HL-60 (cell line): ENCODE results near the gene PRKACB.

Experiments used
- DNase-seq, 2 experiments: peaks; one replicate each; pipeline ENCODE4 v3.0.0-alpha.2; 2010 to 2020; ENCODE audit warnings: low read depth in 1 of 2, low spot score in 1 of 2
- H3K27ac ChIP-seq: fragments of 250-450 bp; sonication (Bioruptor Pico); replicated peaks from 2 replicates; pipeline ENCODE4 v1.5.1; 2020; ENCODE audit warnings: mild to moderate bottlenecking, moderate library complexity
- H3K27me3 ChIP-seq: fragments of 250-450 bp; sonication (Bioruptor Pico); 2 replicates; pipeline ENCODE4 v1.5.1; 2021; ENCODE audit warnings: mild to moderate bottlenecking, moderate library complexity; ENCODE audit not compliant: insufficient read depth, poor library complexity, severe bottlenecking
- H3K4me3 ChIP-seq: replicated peaks from 2 replicates; pipeline ENCODE4 v1.5.1; 2011; ENCODE audit warnings: mild to moderate bottlenecking, control low read depth, low read length; ENCODE audit not compliant: insufficient read depth
- CTCF ChIP-seq: IDR thresholded peaks from one replicate; pipeline ENCODE4 v1.5.1; 2011; ENCODE audit warnings: low read length, control low read depth, inconsistent platforms; ENCODE audit not compliant: insufficient read depth
- GABPA ChIP-seq: IDR thresholded peaks from 2 replicates; pipeline ENCODE4 v1.6.1; 2012; ENCODE audit warnings: low read depth
- POLR2AphosphoS5 ChIP-seq: IDR thresholded peaks from 2 replicates; pipeline ENCODE4 v1.6.1; 2012; ENCODE audit warnings: low read depth
- REST ChIP-seq: IDR thresholded peaks from 2 replicates; pipeline ENCODE4 v1.6.1; 2012; ENCODE audit warnings: low read depth; ENCODE audit not compliant: insufficient replicate concordance
- SPI1 ChIP-seq: IDR thresholded peaks from 2 replicates; pipeline ENCODE4 v1.6.1; 2012; ENCODE audit warnings: low read depth, mild to moderate bottlenecking, borderline replicate concordance

PRKACB gene

GRCh38 chr1:84266748-84267147 lies 122.7 kb downstream of the PRKACB start:
- no peak overlapping the region for H3K4me3 ChIP-seq
- no peaks in the 10 kb centered on the region for H3K27me3 ChIP-seq
- no peak overlapping the region for H3K27ac ChIP-seq
- no peak for TF ChIP-seq CTCF
- TF ChIP-seq REST, result no peak
- DNase-seq, result no peak

GRCh38 chr1:84267476-84267875 lies 123.4 kb downstream of the PRKACB start:
- no peak for DNase-seq
- Histone ChIP-seq H3K27ac (no peak overlapping the region), H3K27me3 (no peaks in the 10 kb centered on the region), H3K4me3 (no peak overlapping the region)
- TF ChIP-seq SPI1 (no peak), GABPA (no peak), REST (no peak), POLR2AphosphoS5 (no peak), CTCF (no peak)

GRCh38 chr1:84268346-84268745 lies 124.3 kb downstream of the PRKACB start:
- Histone ChIP-seq H3K27ac (no peak overlapping the region), H3K4me3 (no peak overlapping the region), H3K27me3 (no peaks in the 10 kb centered on the region)
- no peak for DNase-seq
- TF ChIP-seq SPI1 (no peak), POLR2AphosphoS5 (no peak)

GRCh38 chr1:84269306-84269705 lies 125.2 kb downstream of the PRKACB start:
- Histone ChIP-seq H3K4me3 (no peak overlapping the region), H3K27ac (no peak overlapping the region), H3K27me3 (no peaks in the 10 kb centered on the region)
- DNase-seq, result no peak
- TF ChIP-seq POLR2AphosphoS5 (no peak), CTCF (no peak), SPI1 (no peak), GABPA (no peak), REST (no peak)
